NCI-H524 treated with DMSO at 0.1 percent for 48 hours (cell line): Measurements from ENCODE around the gene CLEC10A.
"Not testable (repeated sequence)": the region's sequence is repeated elsewhere in the genome, so short reads cannot be mapped to it uniquely, and the experiment has no call there.

Experiments used
- DNase-seq: peaks from one replicate; lab custom pipeline; 2025; lab: John Stamatoyannopoulos, UW

CLEC10A gene

GRCh38 chr17:7108981-7109380 is 28.9 kb upstream of the CLEC10A start:
- DNase-seq, result no peak

- DNase-seq, result no peak
Measured at GRCh38 chr17:7108560-7108925, 28.5 kb upstream of the CLEC10A start.

GRCh38 chr17:7107795-7108559 is 27.9 kb upstream of the CLEC10A start:
- no peak for DNase-seq

- DNase-seq, result no peak
Measured at GRCh38 chr17:7107012-7107754, 27.1 kb upstream of the CLEC10A start.

- no peak for DNase-seq
Measured at GRCh38 chr17:7102421-7102820, 22.4 kb upstream of the CLEC10A start.

- DNase-seq, result no peak
Measured at GRCh38 chr17:7101531-7101930, 21.5 kb upstream of the CLEC10A start.

GRCh38 chr17:7100641-7101379 is 20.8 kb upstream of the CLEC10A start:
- DNase-seq, result not testable (repeated sequence)

GRCh38 chr17:7098802-7099459 is 18.9 kb upstream of the CLEC10A start:
- no peak for DNase-seq

- DNase-seq, result no peak
Measured at GRCh38 chr17:7097940-7098339, 17.9 kb upstream of the CLEC10A start.

- no peak for DNase-seq
Measured at GRCh38 chr17:7095625-7096024, 15.6 kb upstream of the CLEC10A start.

- DNase-seq, result no peak
Measured at GRCh38 chr17:7094652-7095019, 14.6 kb upstream of the CLEC10A start.

- DNase-seq, result not testable (repeated sequence)
Measured at GRCh38 chr17:7091311-7092005, 11.4 kb upstream of the CLEC10A start.

GRCh38 chr17:7089570-7089969 is 9.5 kb upstream of the CLEC10A start:
- DNase-seq, result not testable (repeated sequence)

GRCh38 chr17:7088442-7088841 is 8.4 kb upstream of the CLEC10A start:
- peak; percentile 20 for DNase-seq

GRCh38 chr17:7084088-7084487 is 4.0 kb upstream of the CLEC10A start:
- no peak for DNase-seq

GRCh38 chr17:7083592-7083991 is 3.5 kb upstream of the CLEC10A start:
- DNase-seq, result no peak

GRCh38 chr17:7081341-7082062 is 1.5 kb upstream of the CLEC10A start:
- DNase-seq, result no peak

- no peak for DNase-seq
Measured at GRCh38 chr17:7080456-7081041, 498 bp upstream of the CLEC10A start.

GRCh38 chr17:7078711-7079110 is 1.3 kb downstream of the CLEC10A start:
- no peak for DNase-seq

- DNase-seq, result no peak
Measured at GRCh38 chr17:7077911-7078546, 2.0 kb downstream of the CLEC10A start.
